ENCODE measurements around the gene PRDX3.

- TF ChIP-seq CTCF (IDR thresholded peaks at IDR 0.05; ENCODE audit: low read length) (no peak), EZH2 (IDR thresholded peaks at IDR 0.05; ENCODE audit: borderline replicate concordance, low read length) (no peak)
Observed at GRCh38 chr10:119153041-119153440, 25.6 kb downstream of the PRDX3 start.
